Esophagus mucosa (tissue), 1 donor: ENCODE results near the gene KRTAP10-1. TPM values are rescaled to one million over a fixed set of nuclear protein-coding genes. Genes with fewer than 3 reads are reported as not detected.

Source experiments
- ATAC-seq: fragments of 200-7000 bp; cut with Tn5 transposase; one replicate; pipeline ENCODE4 v1.9.1; 2020
- total RNA-seq: library from RNA; stranded (reverse); gene quantifications from one replicate; pipeline ENCODE4 v1.2.4, GENCODE V29; 2023
- donor health status: DM: yes; HTN: yes; CAD: no.

Gene KRTAP10-1
- total RNA-seq, 1 donor from 2014 or later, result not detected

- ATAC-seq, result peak; percentile 32
Measured at GRCh38 chr21:44547656-44548331, 7.8 kb upstream of the KRTAP10-1 start.

GRCh38 chr21:44544566-44544965 lies 4.6 kb upstream of the KRTAP10-1 start:
- no peak for ATAC-seq

- ATAC-seq, result no peak
Measured at GRCh38 chr21:44542716-44543115, 2.7 kb upstream of the KRTAP10-1 start.

GRCh38 chr21:44540741-44541288 lies 820 bp upstream of the KRTAP10-1 start:
- ATAC-seq, result no peak

GRCh38 chr21:44539046-44539445 lies 949 bp downstream of the KRTAP10-1 start:
- ATAC-seq, result no peak

- ATAC-seq, result no peak
Measured at GRCh38 chr21:44537930-44538911, 1.8 kb downstream of the KRTAP10-1 start.

- no peak for ATAC-seq
Measured at GRCh38 chr21:44535963-44536362, 4.0 kb downstream of the KRTAP10-1 start.

GRCh38 chr21:44534688-44535087 lies 5.3 kb downstream of the KRTAP10-1 start:
- ATAC-seq, result no peak

- no peak for ATAC-seq
Measured at GRCh38 chr21:44533891-44534627, 5.9 kb downstream of the KRTAP10-1 start.

- no peak for ATAC-seq
Measured at GRCh38 chr21:44533121-44533890, 6.7 kb downstream of the KRTAP10-1 start.

GRCh38 chr21:44532712-44533111 lies 7.3 kb downstream of the KRTAP10-1 start:
- no peak for ATAC-seq

- ATAC-seq, result no peak
Measured at GRCh38 chr21:44531606-44532564, 8.1 kb downstream of the KRTAP10-1 start.

- ATAC-seq, result no peak
Measured at GRCh38 chr21:44530903-44531605, 8.9 kb downstream of the KRTAP10-1 start.

- ATAC-seq, result no peak
Measured at GRCh38 chr21:44530221-44530902, 9.6 kb downstream of the KRTAP10-1 start.

GRCh38 chr21:44529503-44530125 lies 10.4 kb downstream of the KRTAP10-1 start:
- no peak for ATAC-seq

- no peak for ATAC-seq
Measured at GRCh38 chr21:44529011-44529421, 11.0 kb downstream of the KRTAP10-1 start.

GRCh38 chr21:44528634-44528995 lies 11.4 kb downstream of the KRTAP10-1 start:
- ATAC-seq, result no peak

- ATAC-seq, result no peak
Measured at GRCh38 chr21:44527983-44528633, 11.9 kb downstream of the KRTAP10-1 start.
